ENCODE data around the gene C1orf21. TPM values are rescaled to one million over a fixed set of nuclear protein-coding genes. Genes with fewer than 3 reads are reported as not detected.
A peak's percentile ranks its signal among the peaks of the same experiment; 100 is the strongest.

C1orf21 gene
- total and polyA plus RNA-seq, 2 donors (not counting 1 experiment from before 2014, with no cell fraction given): 53.0 to 95.4 TPM

DNA sequence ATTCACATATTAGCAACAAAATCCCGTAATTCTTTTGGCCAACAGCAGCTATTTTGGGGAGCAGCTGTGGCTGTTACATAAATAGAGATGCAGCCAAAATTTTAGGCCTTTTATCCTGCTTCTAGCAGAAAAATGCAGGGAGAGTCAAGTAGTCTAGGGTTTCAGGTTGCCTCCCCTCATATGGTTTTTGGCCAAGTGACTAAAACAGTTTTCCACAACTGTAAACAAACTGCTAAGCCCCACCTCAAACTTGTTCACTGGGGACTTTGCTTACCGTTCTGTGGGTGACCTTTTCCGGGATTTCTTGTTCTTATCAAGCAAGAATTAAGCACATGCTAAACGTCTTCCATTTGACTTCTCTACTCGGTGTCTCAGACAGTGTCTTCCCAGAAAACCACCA lies 234.4 kb downstream of the C1orf21 start:
- peak; percentile 30 to 98 for DNase-seq (ENCODE audit: low read depth in 2 of 2)
- Histone ChIP-seq H3K27ac (ENCODE audit: insufficient read depth, low read length) (peak overlapping the region; percentile 62), H3K27me3 (ENCODE audit: control insufficient read depth, insufficient read depth, low read length) (no peaks in the 10 kb centered on the region)

DNA sequence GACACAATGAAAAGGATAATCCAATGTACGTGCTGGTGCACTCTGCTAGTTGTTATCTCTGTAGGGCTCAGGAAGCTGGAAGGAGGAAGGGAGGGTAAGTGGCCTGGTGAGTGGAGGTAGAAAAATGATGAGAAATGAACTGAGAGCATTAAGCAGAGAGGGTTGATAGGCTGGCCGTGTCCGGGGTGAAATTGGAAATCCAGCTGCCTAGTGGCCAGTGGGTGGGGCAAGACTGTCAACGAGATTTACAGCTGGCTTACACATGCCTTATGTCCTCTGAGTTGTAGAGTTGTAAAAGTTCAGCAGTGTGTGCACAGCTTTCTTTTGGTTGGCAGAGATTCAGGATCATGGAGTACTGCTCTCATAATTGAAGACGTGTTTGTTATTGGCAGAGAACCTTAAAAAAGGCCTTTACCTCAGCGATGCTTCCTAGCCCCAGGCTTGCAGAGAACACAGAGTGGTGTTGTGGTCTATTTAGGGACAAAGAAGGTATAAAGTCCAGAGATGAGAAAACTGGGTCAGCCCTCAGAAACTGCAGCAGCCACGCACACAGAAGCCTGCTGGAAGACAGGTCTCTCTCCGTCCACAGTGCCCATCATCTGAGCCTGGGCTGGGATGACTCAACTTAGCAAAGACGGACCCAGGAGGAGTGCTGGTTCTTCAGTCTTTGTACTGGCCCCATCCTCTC lies 235.5 kb downstream of the C1orf21 start:
- Histone ChIP-seq H3K79me2 (ENCODE audit: control insufficient read depth, insufficient read depth, low read length) (no peaks in the 10 kb centered on the region), H3K4me2 (ENCODE audit: extremely low read depth, insufficient read depth, low read length) (peak overlapping the region; percentile 70), H3K36me3 (ENCODE audit: control insufficient read depth, insufficient read depth, low read length) (no peaks in the 10 kb centered on the region), H2AFZ (ENCODE audit: low read length) (no peak overlapping the region), H3K27me3 (ENCODE audit: control insufficient read depth, insufficient read depth, low read length) (no peaks in the 10 kb centered on the region), H3K9me3 (ENCODE audit: control insufficient read depth, insufficient read depth, low read depth, low read length) (no peaks in the 10 kb centered on the region), H3K4me1 (ENCODE audit: control insufficient read depth, extremely low read depth, insufficient read depth, low read length) (peaks cover 22% of the 10 kb centered on the region), H3K27ac (ENCODE audit: insufficient read depth, low read length) (peak overlapping the region; percentile 62), H3K9ac (ENCODE audit: insufficient read depth, low read length) (no peak overlapping the region), H4K20me1 (ENCODE audit: control insufficient read depth, extremely low read depth, insufficient read depth, low read length) (no peaks in the 10 kb centered on the region), H3K4me3 (replicated peaks in 1 of 4; ENCODE audit: control extremely low read depth in 1 of 4, insufficient read depth in 1 of 4, low read depth in 3 of 4, low read length in 4 of 4) (no peak overlapping the region)
- DNase-seq (ENCODE audit: low read depth in 2 of 2): peak; percentile 69 to 100
- no peak for TF ChIP-seq EZH2 (IDR thresholded peaks at IDR 0.05; ENCODE audit: low read length, missing control alignments)
- TF ChIP-seq, protein P1, sequence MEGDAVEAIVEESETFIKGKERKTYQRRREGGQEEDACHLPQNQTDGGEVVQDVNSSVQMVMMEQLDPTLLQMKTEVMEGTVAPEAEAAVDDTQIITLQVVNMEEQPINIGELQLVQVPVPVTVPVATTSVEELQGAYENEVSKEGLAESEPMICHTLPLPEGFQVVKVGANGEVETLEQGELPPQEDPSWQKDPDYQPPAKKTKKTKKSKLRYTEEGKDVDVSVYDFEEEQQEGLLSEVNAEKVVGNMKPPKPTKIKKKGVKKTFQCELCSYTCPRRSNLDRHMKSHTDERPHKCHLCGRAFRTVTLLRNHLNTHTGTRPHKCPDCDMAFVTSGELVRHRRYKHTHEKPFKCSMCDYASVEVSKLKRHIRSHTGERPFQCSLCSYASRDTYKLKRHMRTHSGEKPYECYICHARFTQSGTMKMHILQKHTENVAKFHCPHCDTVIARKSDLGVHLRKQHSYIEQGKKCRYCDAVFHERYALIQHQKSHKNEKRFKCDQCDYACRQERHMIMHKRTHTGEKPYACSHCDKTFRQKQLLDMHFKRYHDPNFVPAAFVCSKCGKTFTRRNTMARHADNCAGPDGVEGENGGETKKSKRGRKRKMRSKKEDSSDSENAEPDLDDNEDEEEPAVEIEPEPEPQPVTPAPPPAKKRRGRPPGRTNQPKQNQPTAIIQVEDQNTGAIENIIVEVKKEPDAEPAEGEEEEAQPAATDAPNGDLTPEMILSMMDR (conservative IDR thresholded peaks at IDR 0.05 in 1 of 2, IDR thresholded peaks at IDR 0.05 in 1 of 2; ENCODE audit: low read depth in 1 of 2, low read length in 2 of 2): peak in 1 of 2 donors; percentile 3

More for the DNA sequence above, 234.4 kb downstream of the C1orf21 start:
- H2AFZ ChIP-seq (ENCODE audit: low read length): no peak overlapping the region
- no peak overlapping the region for H3K4me3 ChIP-seq (replicated peaks in 1 of 4; ENCODE audit: control extremely low read depth in 1 of 4, insufficient read depth in 1 of 4, low read depth in 3 of 4, low read length in 4 of 4)
- H3K4me1 ChIP-seq (ENCODE audit: control insufficient read depth, extremely low read depth, insufficient read depth, low read length): peaks cover 22% of the 10 kb centered on the region
- peak overlapping the region; percentile 70 for H3K4me2 ChIP-seq (ENCODE audit: extremely low read depth, insufficient read depth, low read length)
- H3K9ac ChIP-seq (ENCODE audit: insufficient read depth, low read length): no peak overlapping the region
- H3K36me3 ChIP-seq (ENCODE audit: control insufficient read depth, insufficient read depth, low read length): no peaks in the 10 kb centered on the region
- H3K79me2 ChIP-seq (ENCODE audit: control insufficient read depth, insufficient read depth, low read length): no peaks in the 10 kb centered on the region
- no peaks in the 10 kb centered on the region for H4K20me1 ChIP-seq (ENCODE audit: control insufficient read depth, extremely low read depth, insufficient read depth, low read length)
- no peaks in the 10 kb centered on the region for H3K9me3 ChIP-seq (ENCODE audit: control insufficient read depth, insufficient read depth, low read depth, low read length)
- TF ChIP-seq, protein P1 (conservative IDR thresholded peaks at IDR 0.05 in 1 of 2, IDR thresholded peaks at IDR 0.05 in 1 of 2; ENCODE audit: low read depth in 1 of 2, low read length in 2 of 2): no peak
- no peak for TF ChIP-seq EZH2 (IDR thresholded peaks at IDR 0.05; ENCODE audit: low read length, missing control alignments)

DNA sequence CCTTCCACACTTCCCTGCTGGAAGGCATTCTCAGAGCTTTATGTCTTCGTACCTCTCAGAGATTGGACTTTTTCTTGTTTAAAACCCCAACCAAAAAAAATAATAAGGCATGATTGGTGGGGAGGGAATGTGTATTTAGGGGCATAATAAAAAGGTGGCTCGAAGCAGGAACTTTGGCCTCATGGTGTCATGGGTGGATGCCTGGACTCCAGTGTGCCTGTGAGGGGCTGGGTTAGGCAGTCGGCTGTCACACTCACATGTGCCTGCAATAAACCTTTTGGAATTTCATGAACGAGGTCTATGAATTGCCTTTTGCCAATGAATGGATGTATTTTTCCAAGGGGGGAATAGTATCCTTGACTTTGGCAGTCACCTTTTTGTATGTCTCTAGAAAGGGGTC lies 236.6 kb downstream of the C1orf21 start:
- no peak overlapping the region for H3K4me2 ChIP-seq (ENCODE audit: extremely low read depth, insufficient read depth, low read length)
- no peaks in the 10 kb centered on the region for H3K79me2 ChIP-seq (ENCODE audit: control insufficient read depth, insufficient read depth, low read length)
- no peaks in the 10 kb centered on the region for H3K27me3 ChIP-seq (ENCODE audit: control insufficient read depth, insufficient read depth, low read length)
- TF ChIP-seq, protein P1 (conservative IDR thresholded peaks at IDR 0.05 in 1 of 2, IDR thresholded peaks at IDR 0.05 in 1 of 2; ENCODE audit: low read depth in 1 of 2, low read length in 2 of 2): no peak
- no peak for TF ChIP-seq EZH2 (IDR thresholded peaks at IDR 0.05; ENCODE audit: low read length, missing control alignments)
- no peak for DNase-seq (ENCODE audit: low read depth in 2 of 2)
- peaks cover 22% of the 10 kb centered on the region for H3K4me1 ChIP-seq (ENCODE audit: control insufficient read depth, extremely low read depth, insufficient read depth, low read length)
- H3K36me3 ChIP-seq (ENCODE audit: control insufficient read depth, insufficient read depth, low read length): no peaks in the 10 kb centered on the region
- no peaks in the 10 kb centered on the region for H4K20me1 ChIP-seq (ENCODE audit: control insufficient read depth, extremely low read depth, insufficient read depth, low read length)
- H3K9me3 ChIP-seq (ENCODE audit: control insufficient read depth, insufficient read depth, low read depth, low read length): no peaks in the 10 kb centered on the region
- no peak overlapping the region for H2AFZ ChIP-seq (ENCODE audit: low read length)
- H3K9ac ChIP-seq (ENCODE audit: insufficient read depth, low read length): no peak overlapping the region
- no peak overlapping the region for H3K27ac ChIP-seq (ENCODE audit: insufficient read depth, low read length)
- H3K4me3 ChIP-seq (replicated peaks in 1 of 4; ENCODE audit: control extremely low read depth in 1 of 4, insufficient read depth in 1 of 4, low read depth in 3 of 4, low read length in 4 of 4): no peak overlapping the region

Measured in fibroblast of lung (primary cell).